Measurements from ENCODE around the gene DUSP22.

DNA sequence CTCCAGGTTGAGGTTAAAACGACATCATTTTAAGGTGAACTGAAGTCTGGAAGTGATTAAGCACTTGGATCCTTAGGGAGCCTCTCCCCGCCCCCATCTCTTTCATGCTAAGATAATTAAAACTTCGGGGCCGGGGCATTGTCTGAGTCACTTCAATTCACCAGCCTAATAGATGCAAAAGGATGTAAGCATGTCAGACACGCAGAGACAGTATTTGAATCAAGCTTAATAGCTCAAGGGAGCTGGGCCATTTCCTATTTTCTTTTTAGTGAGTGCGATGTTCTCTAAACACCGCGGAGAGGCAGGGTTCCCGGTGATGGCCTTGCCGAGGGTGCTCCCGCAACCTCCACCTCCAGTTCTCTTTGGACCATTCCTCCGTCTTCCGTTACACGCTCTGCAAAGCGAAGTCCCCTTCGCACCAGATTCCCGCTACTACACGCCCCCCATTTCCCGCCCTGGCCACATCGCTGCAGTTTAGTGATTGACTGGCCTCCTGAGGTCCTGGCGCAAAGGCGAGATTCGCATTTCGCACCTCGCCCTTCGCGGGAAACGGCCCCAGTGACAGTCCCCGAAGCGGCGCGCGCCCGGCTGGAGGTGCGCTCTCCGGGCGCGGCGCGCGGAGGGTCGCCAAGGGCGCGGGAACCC lies 98.7 kb downstream of the DUSP22 start:
- TF ChIP-seq JUND (IDR thresholded peaks at IDR 0.05) (no peak), EZH2 (IDR thresholded peaks at IDR 0.05) (no peak), ATF3 (IDR thresholded peaks at IDR 0.05) (no peak), POLR2AphosphoS5 (IDR thresholded peaks at IDR 0.05; ENCODE audit: low read depth, low read length) (no peak), POLR2A (IDR thresholded peaks at IDR 0.05; ENCODE audit: borderline replicate concordance, extremely low read depth, insufficient read depth, insufficient read length) (no peak)
- TF ChIP-seq, protein P1, sequence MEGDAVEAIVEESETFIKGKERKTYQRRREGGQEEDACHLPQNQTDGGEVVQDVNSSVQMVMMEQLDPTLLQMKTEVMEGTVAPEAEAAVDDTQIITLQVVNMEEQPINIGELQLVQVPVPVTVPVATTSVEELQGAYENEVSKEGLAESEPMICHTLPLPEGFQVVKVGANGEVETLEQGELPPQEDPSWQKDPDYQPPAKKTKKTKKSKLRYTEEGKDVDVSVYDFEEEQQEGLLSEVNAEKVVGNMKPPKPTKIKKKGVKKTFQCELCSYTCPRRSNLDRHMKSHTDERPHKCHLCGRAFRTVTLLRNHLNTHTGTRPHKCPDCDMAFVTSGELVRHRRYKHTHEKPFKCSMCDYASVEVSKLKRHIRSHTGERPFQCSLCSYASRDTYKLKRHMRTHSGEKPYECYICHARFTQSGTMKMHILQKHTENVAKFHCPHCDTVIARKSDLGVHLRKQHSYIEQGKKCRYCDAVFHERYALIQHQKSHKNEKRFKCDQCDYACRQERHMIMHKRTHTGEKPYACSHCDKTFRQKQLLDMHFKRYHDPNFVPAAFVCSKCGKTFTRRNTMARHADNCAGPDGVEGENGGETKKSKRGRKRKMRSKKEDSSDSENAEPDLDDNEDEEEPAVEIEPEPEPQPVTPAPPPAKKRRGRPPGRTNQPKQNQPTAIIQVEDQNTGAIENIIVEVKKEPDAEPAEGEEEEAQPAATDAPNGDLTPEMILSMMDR (IDR thresholded peaks at IDR 0.05 in 2 of 3, conservative IDR thresholded peaks at IDR 0.05 in 1 of 3; ENCODE audit: borderline replicate concordance in 1 of 3, insufficient read depth in 1 of 3, low read depth in 2 of 3, low read length in 2 of 3), result no peak
